Measurements from ENCODE around the gene EMD.
A peak's percentile ranks its signal among the peaks of the same experiment; 100 is the strongest.

The EMD gene

DNA sequence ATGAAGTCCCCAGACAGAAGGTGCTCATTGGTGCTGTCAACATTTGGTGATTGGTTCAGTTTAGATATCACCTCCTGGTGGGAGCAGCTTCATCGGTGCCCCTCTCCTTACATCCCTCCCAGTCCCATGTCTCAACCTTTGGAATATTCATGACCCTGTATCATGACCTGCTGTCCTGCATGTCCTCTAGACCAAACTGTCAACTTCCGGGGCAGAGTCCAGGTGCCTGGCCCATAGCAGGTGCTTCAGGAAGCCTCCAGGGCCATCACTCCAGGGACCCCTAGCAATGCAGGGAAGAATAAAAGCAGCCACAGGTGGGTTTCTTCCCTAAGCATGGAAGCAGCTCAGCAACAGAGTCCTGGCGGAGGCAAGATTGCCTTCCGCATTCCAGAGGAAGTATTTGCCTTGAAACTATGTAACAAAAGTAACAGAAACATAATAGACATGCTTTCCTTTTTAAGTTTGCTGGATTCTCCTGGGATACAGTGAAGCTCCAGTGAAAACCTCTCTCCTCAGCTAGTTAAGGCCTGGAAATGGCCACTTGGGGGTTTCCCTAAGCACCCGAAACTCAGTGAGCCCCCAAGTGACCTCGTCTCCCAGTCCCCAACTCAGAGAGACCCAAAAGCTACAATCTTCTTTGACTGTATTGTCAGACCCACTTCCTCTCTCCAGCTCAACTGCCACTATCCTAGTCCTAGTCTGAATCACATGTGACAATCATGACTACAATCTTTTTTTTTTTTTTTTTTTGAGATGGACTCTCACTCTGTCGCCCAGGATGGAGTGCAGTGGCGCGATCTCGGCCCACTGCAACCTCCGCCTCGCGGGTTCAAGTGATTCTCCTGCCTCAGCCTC is 48.0 kb downstream of the EMD start:
- no peak for DNase-seq

DNA sequence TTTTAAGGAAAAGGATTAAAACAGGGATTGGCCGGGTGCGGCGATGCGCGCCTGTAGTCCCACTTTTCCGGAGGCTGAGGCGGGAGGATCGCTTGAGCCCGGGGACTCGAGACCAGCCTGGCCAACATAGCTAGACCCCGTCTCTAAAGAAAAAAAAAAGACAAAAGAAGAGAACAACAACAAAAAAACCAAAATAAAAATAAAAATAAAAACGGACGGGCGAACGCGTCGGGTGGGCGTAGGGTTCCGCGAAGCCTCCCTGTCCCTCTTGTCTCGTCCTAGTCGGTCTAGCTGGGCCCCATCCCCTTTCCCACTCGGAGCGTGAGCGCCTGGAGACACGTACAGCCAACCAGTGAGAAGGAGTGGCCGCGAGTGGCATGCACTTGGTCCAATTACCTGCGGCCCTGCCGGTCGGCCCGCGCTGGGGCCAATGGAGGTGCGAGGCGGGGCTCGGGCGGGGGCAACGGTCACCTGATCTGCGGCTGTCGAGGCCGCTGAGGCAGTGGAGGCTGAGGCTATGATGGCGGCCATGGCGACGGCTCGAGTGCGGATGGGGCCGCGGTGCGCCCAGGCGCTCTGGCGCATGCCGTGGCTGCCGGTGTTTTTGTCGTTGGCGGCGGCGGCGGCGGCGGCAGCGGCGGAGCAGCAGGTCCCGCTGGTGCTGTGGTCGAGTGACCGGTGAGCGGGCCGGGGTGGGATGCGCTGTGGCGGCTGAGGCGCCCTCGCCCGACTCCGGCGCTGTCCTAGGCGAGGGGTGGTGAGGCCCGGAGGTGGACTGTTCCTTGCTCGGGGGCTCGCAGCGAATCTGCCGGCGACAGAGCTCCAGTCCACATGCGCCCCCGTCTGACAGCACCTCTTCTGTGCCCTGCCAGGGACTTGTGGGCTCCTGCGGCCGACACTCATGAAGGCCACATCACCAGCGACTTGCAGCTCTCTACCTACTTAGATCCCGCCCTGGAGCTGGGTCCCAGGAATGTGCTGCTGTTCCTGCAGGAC is 49.4 kb downstream of the EMD start, which contains the start of gene ATP6AP1:
Gene ATP6AP1 (plus strand): TSS at position 502 of the 996 bp plus-strand sequence. CDS start 16 bp downstream, at position 518.
- peak; percentile 70 to 86 for DNase-seq

DNA sequence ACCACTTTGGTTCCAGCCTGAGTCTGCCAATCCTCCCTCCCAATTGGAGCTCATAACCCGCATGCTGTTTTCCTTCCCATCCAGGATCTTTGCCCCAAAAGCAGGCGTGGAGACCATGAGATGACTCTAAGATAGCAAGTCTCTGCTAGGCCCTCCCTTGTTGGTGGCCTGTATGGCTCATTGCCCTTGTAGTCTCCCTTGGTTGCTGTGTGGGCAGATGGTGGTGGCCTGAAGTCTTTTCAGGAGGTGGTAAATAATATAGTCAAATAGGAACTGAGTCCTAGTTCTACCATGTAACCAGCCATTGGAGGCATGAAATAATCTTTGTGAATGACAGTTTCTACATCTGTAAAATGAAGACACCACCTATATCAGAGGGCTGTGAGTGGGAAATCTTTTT is 50.6 kb downstream of the EMD start:
- no peak for DNase-seq

DNA sequence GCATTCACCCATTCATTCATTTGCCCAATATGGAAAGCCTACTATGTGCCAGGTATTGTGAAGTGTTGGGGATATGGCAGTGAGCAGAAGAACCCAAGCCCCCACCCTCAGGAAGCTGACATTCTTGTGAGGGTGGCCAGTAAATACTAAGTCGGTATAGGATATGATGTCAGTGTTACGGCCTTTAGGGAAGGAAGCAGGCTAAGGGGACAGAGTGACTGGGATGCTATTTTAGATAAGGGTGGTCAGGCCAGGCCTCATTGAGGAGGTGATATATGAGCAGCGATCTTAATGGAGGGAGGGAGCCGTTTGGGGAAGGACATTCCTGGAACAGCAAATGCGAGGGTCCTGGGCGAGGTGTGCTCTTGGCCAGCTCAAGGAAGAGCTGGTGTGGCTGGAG is 51.4 kb downstream of the EMD start:
- no peak for DNase-seq

DNA sequence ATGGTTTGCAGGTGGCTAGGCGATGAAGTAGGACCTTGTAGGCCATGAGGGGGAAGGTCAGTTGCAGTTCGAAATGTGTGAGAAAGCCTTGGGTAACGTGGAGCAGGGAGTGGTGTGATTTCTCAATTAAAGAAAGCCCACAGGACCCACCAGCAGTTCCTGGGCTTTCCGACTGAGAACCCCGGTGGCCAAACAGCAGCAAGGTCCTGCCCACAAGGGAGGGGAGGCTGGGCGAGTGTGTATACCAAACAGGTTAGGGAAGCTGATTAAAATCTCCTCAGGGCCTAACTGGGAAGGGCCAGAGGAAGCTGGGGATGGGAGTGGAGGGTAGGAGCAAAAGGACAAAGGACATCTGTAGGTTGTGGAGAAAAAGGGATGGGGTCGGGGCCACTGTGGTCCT is 51.8 kb downstream of the EMD start:
- no peak for DNase-seq

All from NCI-H2081 (cell line).